ENCODE measurements around the gene KCNH4.

The KCNH4 gene

DNA sequence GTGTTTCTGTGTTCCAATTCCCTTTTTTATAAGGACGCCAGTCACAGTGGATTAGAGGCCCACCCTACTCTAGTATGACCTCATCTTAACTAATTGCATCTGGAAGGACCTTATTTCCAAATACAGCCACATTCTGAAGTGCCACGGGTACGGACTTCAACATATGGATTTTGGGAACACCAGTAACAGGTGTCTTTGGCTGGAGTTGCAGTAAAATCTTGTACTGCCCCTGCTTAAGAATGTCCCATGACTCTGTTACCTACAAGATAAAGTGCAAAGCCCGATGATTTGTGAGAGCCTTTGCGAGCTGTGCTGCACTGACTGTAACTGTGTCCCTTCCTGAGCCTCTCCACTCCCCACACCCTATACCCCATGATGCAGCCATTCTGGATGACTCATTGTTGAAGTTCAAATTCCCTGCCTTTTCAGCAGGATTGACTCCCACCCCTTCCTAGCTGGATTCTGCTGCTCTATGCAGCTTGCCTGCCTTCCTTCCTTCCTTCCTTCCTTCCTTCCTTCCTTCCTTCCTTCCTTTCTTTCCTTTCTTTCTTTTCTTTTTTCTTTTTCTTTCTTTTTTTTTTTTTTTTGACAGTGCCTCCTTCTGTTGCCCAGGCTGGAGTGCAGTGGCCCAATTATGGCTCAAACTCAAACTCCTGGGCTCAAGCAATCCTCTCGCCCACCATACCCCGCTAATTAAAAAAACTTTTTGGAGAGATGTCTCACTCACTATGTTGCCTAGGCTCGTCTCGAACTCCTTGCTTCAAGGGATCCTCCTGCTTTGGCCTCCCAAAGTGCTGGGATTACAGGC is 2.2 kb upstream of the KCNH4 start:
- no peak overlapping the region for H3K27ac ChIP-seq (ENCODE audit: low read length)
- peaks cover 79% of the 10 kb centered on the region for H3K27me3 ChIP-seq (ENCODE audit: insufficient read depth, low read length)
- peak overlapping the region; percentile 63; the same call in 1 of the 2 replicates for H3K9ac ChIP-seq (ENCODE audit: low read depth, low read length)
- no peaks in the 10 kb centered on the region for H3K4me1 ChIP-seq (ENCODE audit: insufficient read depth, low read length)
- H3K9me3 ChIP-seq (ENCODE audit: insufficient read depth, low read depth, low read length), result no peaks in the 10 kb centered on the region
- peak overlapping the region; percentile 83 for H3K4me3 ChIP-seq (ENCODE audit: low read length)
- H3K36me3 ChIP-seq (ENCODE audit: insufficient read depth, low read depth, low read length), result no peaks in the 10 kb centered on the region

DNA sequence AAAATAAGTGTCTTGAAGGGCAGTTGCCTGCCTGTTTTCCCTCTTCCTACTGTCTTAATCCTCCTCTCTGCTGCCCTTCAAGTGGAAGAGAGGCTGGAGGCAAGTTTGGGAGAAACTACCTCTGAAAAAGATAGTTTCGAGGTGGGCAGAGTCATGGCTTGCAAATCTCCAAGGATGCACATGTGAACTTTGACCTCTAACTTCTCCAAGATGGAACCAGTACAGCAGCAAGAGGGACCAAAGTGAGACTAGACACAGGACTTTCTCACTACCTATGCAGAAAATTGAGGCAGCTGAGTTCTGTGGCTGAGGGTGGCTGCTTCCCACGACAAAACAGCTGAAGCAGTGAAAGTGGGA is 887 bp upstream of the KCNH4 start:
- no peak overlapping the region for H3K27ac ChIP-seq (ENCODE audit: low read length)
- H3K9ac ChIP-seq (ENCODE audit: low read depth, low read length), result no peak overlapping the region
- no peaks in the 10 kb centered on the region for H3K9me3 ChIP-seq (ENCODE audit: insufficient read depth, low read depth, low read length)
- H3K4me1 ChIP-seq (ENCODE audit: insufficient read depth, low read length), result no peaks in the 10 kb centered on the region
- H3K36me3 ChIP-seq (ENCODE audit: insufficient read depth, low read depth, low read length), result no peaks in the 10 kb centered on the region
- H3K27me3 ChIP-seq (ENCODE audit: insufficient read depth, low read length), result peaks cover 79% of the 10 kb centered on the region
- no peak overlapping the region for H3K4me3 ChIP-seq (ENCODE audit: low read length)

DNA sequence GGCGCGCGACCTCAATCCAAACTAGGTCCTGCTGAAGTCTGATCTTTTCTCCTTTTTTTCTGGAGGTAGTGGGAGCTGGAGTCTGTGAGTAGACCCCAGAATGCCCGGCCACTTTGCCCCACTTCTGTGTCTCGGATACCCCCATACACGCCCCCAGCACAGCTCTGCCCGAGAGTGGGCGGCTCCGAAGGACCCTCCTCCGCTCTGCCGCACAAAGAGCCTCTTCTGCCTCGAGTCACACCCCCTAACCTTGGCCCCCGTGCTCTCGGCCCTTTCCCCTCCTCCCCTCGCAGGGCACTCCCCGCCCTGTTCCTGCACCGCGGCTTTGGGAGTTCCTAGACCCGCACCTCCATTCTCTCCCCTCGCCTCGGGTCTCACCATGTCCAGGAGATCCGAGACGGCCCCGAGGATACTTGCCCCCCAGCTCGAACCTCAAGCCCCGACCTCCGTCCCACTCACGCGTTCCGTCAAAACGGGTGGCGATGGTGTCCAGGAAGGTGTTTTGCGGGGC is 476 bp downstream of the KCNH4 start:
- H3K27me3 ChIP-seq (ENCODE audit: insufficient read depth, low read length), result peaks cover 72% of the 10 kb centered on the region
- H3K36me3 ChIP-seq (ENCODE audit: insufficient read depth, low read depth, low read length), result no peaks in the 10 kb centered on the region
- no peaks in the 10 kb centered on the region for H3K4me1 ChIP-seq (ENCODE audit: insufficient read depth, low read length)
- no peak overlapping the region for H3K27ac ChIP-seq (ENCODE audit: low read length)
- H3K9ac ChIP-seq (ENCODE audit: low read depth, low read length), result no peak overlapping the region
- H3K9me3 ChIP-seq (ENCODE audit: insufficient read depth, low read depth, low read length), result no peaks in the 10 kb centered on the region
- H3K4me3 ChIP-seq (ENCODE audit: low read length), result peak overlapping the region; percentile 74

DNA sequence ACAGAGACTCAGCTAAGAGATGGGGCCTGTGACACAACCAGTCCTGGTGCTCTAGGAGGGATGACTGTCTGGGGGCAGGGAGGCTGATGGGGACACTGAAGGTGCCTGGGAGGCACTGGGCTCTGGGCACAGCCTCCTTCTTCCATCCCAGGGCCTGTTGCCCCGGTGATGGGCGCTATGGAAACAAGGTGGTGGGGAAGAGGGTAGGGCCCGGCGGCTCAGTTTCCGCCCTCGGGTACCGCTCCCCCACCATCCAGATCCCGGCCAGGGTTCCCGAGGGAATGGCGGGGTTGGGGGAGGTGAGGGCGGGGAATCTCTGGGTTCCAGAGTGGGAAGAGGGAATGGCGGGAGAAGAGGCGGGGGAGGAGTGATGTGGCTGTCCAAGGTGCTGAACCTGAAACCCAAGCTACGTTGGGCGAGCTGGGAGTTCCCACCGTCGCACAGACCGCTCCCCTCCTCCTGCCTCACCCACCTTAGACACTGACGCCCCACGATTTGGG is 981 bp downstream of the KCNH4 start:
- peak overlapping the region; percentile 74 for H3K4me3 ChIP-seq (ENCODE audit: low read length)
- peaks cover 67% of the 10 kb centered on the region for H3K27me3 ChIP-seq (ENCODE audit: insufficient read depth, low read length)
- no peak overlapping the region for H3K27ac ChIP-seq (ENCODE audit: low read length)
- no peaks in the 10 kb centered on the region for H3K9me3 ChIP-seq (ENCODE audit: insufficient read depth, low read depth, low read length)
- no peaks in the 10 kb centered on the region for H3K4me1 ChIP-seq (ENCODE audit: insufficient read depth, low read length)
- no peak overlapping the region for H3K9ac ChIP-seq (ENCODE audit: low read depth, low read length)
- H3K36me3 ChIP-seq (ENCODE audit: insufficient read depth, low read depth, low read length), result no peaks in the 10 kb centered on the region

DNA sequence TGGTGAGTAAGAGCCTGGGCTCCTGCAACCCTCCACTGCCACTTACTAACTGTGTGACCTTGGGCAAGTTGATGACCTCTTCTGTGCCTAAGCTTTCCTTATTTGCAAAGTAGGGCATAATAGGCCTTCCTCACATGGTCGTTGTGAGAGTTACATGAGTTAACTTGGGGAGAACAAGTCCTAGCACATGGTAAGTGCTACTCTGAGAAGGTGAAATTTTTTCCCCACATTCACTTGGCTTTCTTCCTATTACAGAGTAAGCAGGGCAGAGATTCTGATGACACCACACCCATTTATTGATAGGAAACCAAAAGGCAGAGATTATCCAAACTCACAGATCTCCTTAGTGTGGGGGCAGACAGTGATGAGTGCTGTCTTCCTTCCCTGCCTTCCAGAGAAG is 1.6 kb downstream of the KCNH4 start:
- Histone ChIP-seq H3K27me3 (ENCODE audit: insufficient read depth, low read length) (peaks cover 61% of the 10 kb centered on the region), H3K9ac (ENCODE audit: low read depth, low read length) (no peak overlapping the region), H3K9me3 (ENCODE audit: insufficient read depth, low read depth, low read length) (no peaks in the 10 kb centered on the region), H3K27ac (ENCODE audit: low read length) (no peak overlapping the region), H3K4me1 (ENCODE audit: insufficient read depth, low read length) (no peaks in the 10 kb centered on the region), H3K4me3 (ENCODE audit: low read length) (no peak overlapping the region), H3K36me3 (ENCODE audit: insufficient read depth, low read depth, low read length) (no peaks in the 10 kb centered on the region)

DNA sequence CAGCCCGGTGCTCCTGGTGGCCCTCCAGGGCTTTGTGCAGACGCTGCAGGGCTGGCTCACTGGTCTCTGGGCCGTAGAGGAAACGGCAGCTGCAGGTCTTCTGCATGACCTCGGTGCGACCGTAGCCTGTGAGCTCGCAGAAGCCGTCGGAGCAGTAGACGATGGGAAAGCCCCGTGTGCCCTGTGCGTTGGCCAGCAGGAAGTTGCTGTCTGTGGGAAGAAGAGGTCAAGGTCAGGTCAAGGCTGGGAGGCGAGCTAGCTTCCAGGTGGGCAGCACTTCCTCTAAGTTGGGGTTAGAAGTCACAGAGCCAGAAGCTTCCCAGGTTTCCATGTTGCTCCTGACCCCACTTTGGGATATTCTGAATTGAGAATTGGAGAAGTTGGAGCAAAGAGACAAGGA is 2.1 kb downstream of the KCNH4 start:
- H3K4me1 ChIP-seq (ENCODE audit: insufficient read depth, low read length), result no peaks in the 10 kb centered on the region
- H3K36me3 ChIP-seq (ENCODE audit: insufficient read depth, low read depth, low read length), result no peaks in the 10 kb centered on the region
- H3K9me3 ChIP-seq (ENCODE audit: insufficient read depth, low read depth, low read length), result no peaks in the 10 kb centered on the region
- H3K27me3 ChIP-seq (ENCODE audit: insufficient read depth, low read length), result peaks cover 57% of the 10 kb centered on the region
- no peak overlapping the region for H3K27ac ChIP-seq (ENCODE audit: low read length)
- H3K9ac ChIP-seq (ENCODE audit: low read depth, low read length), result no peak overlapping the region
- no peak overlapping the region for H3K4me3 ChIP-seq (ENCODE audit: low read length)

DNA sequence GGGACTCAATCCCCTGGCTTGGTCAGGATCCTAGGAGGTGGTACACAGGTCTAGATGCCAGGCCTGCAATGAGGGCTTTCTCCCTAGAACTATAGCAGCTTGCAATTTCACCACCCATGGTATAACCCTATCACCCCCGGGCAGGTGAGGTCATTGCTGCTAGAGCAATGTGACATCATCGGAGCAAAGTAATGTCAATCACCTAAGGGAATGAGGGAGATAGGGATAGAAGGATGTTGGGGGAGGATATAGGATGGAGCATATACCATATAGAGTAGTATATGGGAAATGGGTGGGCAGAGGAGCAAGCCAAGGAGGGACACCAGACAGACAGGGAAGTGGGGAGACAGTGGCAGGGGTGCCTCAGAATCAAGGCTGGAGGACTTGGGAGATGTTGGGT is 3.3 kb downstream of the KCNH4 start:
- H3K36me3 ChIP-seq (ENCODE audit: insufficient read depth, low read depth, low read length), result no peaks in the 10 kb centered on the region
- H3K4me3 ChIP-seq (ENCODE audit: low read length), result no peak overlapping the region
- no peaks in the 10 kb centered on the region for H3K4me1 ChIP-seq (ENCODE audit: insufficient read depth, low read length)
- no peak overlapping the region for H3K9ac ChIP-seq (ENCODE audit: low read depth, low read length)
- H3K27ac ChIP-seq (ENCODE audit: low read length), result no peak overlapping the region
- no peaks in the 10 kb centered on the region for H3K9me3 ChIP-seq (ENCODE audit: insufficient read depth, low read depth, low read length)
- peaks cover 45% of the 10 kb centered on the region for H3K27me3 ChIP-seq (ENCODE audit: insufficient read depth, low read length)

DNA sequence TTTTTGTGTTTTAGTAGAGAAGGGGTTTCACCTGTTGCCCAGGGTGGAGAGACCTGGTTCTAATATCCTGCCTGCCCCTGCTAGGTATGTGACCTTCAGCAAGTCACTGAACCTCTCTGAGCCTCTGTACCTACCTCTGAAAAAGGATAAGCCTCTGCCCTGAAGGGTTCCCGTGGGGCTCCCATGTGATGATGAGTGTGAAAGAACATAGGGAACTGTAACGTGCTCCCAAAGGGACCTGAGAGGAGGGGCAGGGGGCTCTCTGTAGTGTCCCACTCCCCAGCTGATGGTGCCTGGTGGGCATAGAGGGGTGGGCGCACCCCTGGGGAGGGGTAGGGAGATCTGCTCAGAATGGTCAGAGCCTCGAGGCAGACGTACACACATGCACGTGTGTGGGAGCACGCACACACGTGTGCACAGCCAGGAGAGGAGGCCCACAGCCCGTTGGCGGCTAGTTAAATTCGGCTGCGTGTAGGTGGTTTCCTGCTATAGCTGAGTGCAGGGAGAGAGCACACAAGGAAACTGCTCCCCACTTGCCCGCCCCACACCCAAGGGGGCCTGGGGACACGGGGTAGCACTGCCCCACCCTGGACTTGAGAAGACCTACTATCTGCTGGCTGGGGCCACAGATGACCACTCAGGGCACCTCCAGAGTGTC is 6.7 kb downstream of the KCNH4 start:
- H3K27me3 ChIP-seq (ENCODE audit: insufficient read depth, low read length), result peaks cover 11% of the 10 kb centered on the region
- H3K9ac ChIP-seq (ENCODE audit: low read depth, low read length), result no peak overlapping the region
- no peaks in the 10 kb centered on the region for H3K36me3 ChIP-seq (ENCODE audit: insufficient read depth, low read depth, low read length)
- no peak overlapping the region for H3K27ac ChIP-seq (ENCODE audit: low read length)
- no peaks in the 10 kb centered on the region for H3K9me3 ChIP-seq (ENCODE audit: insufficient read depth, low read depth, low read length)
- no peak overlapping the region for H3K4me3 ChIP-seq (ENCODE audit: low read length)
- no peaks in the 10 kb centered on the region for H3K4me1 ChIP-seq (ENCODE audit: insufficient read depth, low read length)

DNA sequence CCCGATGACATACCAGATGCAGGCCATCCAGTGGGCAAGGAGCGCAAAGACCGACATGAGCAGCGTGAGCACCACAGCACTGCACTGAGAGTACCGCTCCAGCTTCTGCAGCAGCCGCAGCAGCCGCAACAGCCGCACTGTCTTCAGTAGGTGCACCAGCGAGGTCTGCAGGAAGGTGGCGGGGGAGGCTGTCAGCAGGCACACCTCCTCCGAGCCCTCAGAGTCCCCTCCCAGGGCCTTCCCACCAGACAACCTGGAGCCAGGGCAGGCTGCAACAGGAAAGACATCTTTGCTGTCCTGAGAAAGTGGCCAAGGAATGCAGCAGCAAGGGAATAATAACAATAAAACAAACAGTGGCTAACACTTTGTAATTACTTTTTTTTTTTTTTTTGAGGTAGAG is 9.1 kb downstream of the KCNH4 start:
- Histone ChIP-seq H3K9me3 (ENCODE audit: insufficient read depth, low read depth, low read length) (no peaks in the 10 kb centered on the region), H3K36me3 (ENCODE audit: insufficient read depth, low read depth, low read length) (no peaks in the 10 kb centered on the region), H3K27ac (ENCODE audit: low read length) (no peak overlapping the region), H3K4me3 (ENCODE audit: low read length) (no peak overlapping the region), H3K4me1 (ENCODE audit: insufficient read depth, low read length) (no peaks in the 10 kb centered on the region), H3K27me3 (ENCODE audit: insufficient read depth, low read length) (no peaks in the 10 kb centered on the region), H3K9ac (ENCODE audit: low read depth, low read length) (no peak overlapping the region)

DNA sequence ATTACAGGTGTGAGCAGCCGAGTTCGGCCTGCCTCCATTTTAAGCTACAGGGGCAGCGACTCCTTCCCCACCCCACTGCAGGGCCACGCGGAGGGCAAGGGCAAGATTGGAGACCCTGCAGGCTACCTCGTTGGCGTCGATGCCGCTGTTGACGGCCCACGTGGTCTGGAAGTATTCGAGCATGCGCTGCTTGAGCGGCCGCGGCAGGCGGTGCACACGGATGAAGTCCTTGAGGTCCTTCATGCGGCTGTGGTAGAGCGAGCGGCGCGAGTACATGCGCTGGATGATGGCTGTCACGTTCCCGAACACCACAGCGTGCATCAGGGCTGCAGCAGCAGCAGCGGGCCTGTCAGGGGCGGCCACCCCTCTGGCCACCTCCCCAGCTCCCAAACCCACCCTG is 11.6 kb downstream of the KCNH4 start:
- Histone ChIP-seq H3K4me3 (ENCODE audit: low read length) (no peak overlapping the region), H3K9me3 (ENCODE audit: insufficient read depth, low read depth, low read length) (no peaks in the 10 kb centered on the region), H3K4me1 (ENCODE audit: insufficient read depth, low read length) (no peaks in the 10 kb centered on the region), H3K27me3 (ENCODE audit: insufficient read depth, low read length) (no peaks in the 10 kb centered on the region), H3K36me3 (ENCODE audit: insufficient read depth, low read depth, low read length) (no peaks in the 10 kb centered on the region), H3K27ac (ENCODE audit: low read length) (no peak overlapping the region), H3K9ac (ENCODE audit: low read depth, low read length) (no peak overlapping the region)

DNA sequence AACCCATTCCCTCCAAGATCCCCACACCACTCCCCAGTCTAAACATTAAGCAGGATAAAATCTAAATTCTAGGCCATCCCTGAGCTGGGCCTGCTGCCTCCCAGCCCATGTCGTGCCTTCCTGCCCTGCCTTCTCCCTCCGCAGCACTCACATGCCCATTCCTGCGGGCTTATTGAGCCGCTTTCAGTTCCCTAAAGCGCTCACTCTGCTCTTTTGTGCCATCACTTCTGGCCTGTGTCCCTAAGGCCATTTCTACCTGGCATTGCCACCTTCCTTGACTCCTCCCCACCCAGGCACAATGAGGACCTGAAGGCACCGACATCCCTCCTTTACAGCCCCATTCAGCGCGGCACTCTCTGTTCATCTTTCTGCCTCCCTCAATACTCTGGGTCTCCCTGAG is 13.1 kb downstream of the KCNH4 start:
- H3K4me1 ChIP-seq (ENCODE audit: insufficient read depth, low read length), result no peaks in the 10 kb centered on the region
- no peaks in the 10 kb centered on the region for H3K9me3 ChIP-seq (ENCODE audit: insufficient read depth, low read depth, low read length)
- no peak overlapping the region for H3K9ac ChIP-seq (ENCODE audit: low read depth, low read length)
- no peaks in the 10 kb centered on the region for H3K36me3 ChIP-seq (ENCODE audit: insufficient read depth, low read depth, low read length)
- no peaks in the 10 kb centered on the region for H3K27me3 ChIP-seq (ENCODE audit: insufficient read depth, low read length)
- no peak overlapping the region for H3K27ac ChIP-seq (ENCODE audit: low read length)
- H3K4me3 ChIP-seq (ENCODE audit: low read length), result no peak overlapping the region

DNA sequence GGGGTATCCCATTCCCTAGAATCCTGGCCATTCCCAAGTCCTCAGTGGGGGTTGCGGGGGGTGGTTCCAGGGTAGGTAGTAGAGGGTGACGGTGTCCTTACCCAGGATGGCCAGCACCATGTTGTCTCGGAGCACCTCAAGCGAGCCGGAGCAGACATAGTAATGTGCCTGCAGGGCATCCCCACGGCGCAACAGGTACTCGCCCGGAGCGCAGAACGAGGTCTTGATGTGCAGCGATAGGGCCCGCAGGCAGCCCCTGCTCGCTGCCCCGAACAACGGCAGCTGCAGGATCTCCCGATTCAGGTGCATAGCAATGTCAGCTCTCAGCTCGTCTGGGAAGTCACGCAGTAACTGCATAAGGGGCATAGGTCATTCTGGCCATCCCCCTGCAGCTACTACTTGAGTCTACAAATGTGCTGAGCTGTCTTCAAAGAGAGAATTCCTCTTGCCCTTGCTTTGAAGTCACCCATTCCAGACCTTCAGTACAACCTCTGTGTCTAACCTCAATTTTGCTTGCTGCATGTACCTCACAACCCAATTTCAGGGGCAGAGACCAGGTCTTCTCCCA is 14.7 kb downstream of the KCNH4 start:
- Histone ChIP-seq H3K4me1 (ENCODE audit: insufficient read depth, low read length) (no peaks in the 10 kb centered on the region), H3K4me3 (ENCODE audit: low read length) (no peak overlapping the region), H3K36me3 (ENCODE audit: insufficient read depth, low read depth, low read length) (no peaks in the 10 kb centered on the region), H3K27me3 (ENCODE audit: insufficient read depth, low read length) (no peaks in the 10 kb centered on the region), H3K9me3 (ENCODE audit: insufficient read depth, low read depth, low read length) (no peaks in the 10 kb centered on the region), H3K27ac (ENCODE audit: low read length) (no peak overlapping the region), H3K9ac (ENCODE audit: low read depth, low read length) (no peak overlapping the region)
